Activated CD8-positive, alpha-beta memory T cell treated with anti-CD3 and anti-CD28 coated beads for 24 hours (primary cell): ENCODE results near the gene SGTA.
"Not testable (repeated sequence)": the region's sequence is repeated elsewhere in the genome, so short reads cannot be mapped to it uniquely, and the experiment has no call there.

Experiments used
- DNase-seq: peaks from one replicate; pipeline ENCODE4 v3.0.0-alpha.2; 2020

The SGTA gene

GRCh38 chr19:2722541-2723344 is 60.3 kb downstream of the SGTA start:
- no peak for DNase-seq

- DNase-seq, result no peak
Observed at GRCh38 chr19:2721570-2722540, 61.2 kb downstream of the SGTA start.

GRCh38 chr19:2720777-2721569 is 62.1 kb downstream of the SGTA start, which contains the start of gene DIRAS1:
Gene DIRAS1, minus strand, starts transcription at chr19:2721372. Its CDS starts 3,566 bp downstream, at chr19:2717806.
- no peak for DNase-seq

- no peak for DNase-seq
Observed at GRCh38 chr19:2719920-2720776, 62.9 kb downstream of the SGTA start.

GRCh38 chr19:2719232-2719735 is 63.8 kb downstream of the SGTA start:
- DNase-seq, result no peak

- DNase-seq, result no peak
Observed at GRCh38 chr19:2717638-2718541, 65.2 kb downstream of the SGTA start.

- no peak for DNase-seq
Observed at GRCh38 chr19:2716722-2717637, 66.1 kb downstream of the SGTA start.

- no peak for DNase-seq
Observed at GRCh38 chr19:2716275-2716650, 66.8 kb downstream of the SGTA start.

- DNase-seq, result no peak
Observed at GRCh38 chr19:2715470-2716274, 67.4 kb downstream of the SGTA start.

GRCh38 chr19:2714531-2715269 is 68.4 kb downstream of the SGTA start:
- no peak for DNase-seq

- not testable (repeated sequence) for DNase-seq
Observed at GRCh38 chr19:2714102-2714501, 69.0 kb downstream of the SGTA start.

GRCh38 chr19:2713170-2713569 is 69.9 kb downstream of the SGTA start:
- DNase-seq, result not testable (repeated sequence)

GRCh38 chr19:2711875-2712205 is 71.2 kb downstream of the SGTA start:
- DNase-seq, result no peak

- no peak for DNase-seq
Observed at GRCh38 chr19:2711172-2711874, 71.8 kb downstream of the SGTA start.

- no peak for DNase-seq
Observed at GRCh38 chr19:2706251-2706650, 76.8 kb downstream of the SGTA start.
